ENCODE results near the gene ZSCAN22. TPM values are rescaled to one million over a fixed set of nuclear protein-coding genes. Genes with fewer than 3 reads are reported as not detected.
A peak's percentile ranks its signal among the peaks of the same experiment; 100 is the strongest.

Gene ZSCAN22
- total and polyA plus RNA-seq, 2 of the 13 experiments (the other 11 are each of a cell fraction or from before 2014, with no cell fraction given): 2.5 to 3.5 TPM

DNA sequence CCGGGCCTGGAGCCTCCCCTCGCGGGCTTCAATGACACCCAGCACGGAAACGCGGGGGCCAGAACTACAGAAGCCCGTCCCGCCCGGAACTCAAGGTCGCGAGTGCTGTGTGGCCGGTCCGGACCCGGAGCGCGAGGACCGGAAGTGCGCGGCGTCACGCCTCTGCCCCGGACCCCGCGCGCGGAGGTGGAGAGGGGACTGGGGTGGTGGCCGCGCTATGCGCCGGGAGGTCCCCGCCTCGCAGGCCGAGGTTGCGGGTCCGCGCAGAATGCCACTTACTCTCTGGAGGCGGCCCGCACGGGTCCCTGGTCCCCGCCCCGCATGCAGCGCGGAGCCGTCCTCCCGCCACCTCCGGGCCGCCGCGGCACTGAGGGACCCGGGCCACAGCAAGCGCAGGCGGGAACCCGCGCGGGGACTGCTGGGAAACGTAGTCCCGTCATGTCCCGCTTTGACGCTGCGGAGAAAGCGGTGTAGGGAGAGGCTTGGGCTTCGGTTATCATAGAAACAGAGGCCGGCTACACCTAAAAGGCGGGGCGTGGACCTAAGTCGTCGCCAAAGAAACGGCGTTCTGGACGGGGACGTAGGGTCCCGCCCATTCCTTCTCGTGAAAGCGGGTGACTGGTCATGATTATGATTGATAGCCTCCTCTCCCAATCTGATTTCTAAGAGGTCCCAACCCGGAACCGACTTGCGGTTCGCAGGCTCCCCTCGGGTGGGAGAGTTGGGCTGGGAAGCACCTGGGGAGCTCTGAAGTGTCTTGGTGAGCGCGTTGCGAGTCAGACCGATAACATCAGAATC, 54.1 kb downstream of the ZSCAN22 start, which contains the start of gene ZNF837 (continued):
- TF ChIP-seq, protein P1, sequence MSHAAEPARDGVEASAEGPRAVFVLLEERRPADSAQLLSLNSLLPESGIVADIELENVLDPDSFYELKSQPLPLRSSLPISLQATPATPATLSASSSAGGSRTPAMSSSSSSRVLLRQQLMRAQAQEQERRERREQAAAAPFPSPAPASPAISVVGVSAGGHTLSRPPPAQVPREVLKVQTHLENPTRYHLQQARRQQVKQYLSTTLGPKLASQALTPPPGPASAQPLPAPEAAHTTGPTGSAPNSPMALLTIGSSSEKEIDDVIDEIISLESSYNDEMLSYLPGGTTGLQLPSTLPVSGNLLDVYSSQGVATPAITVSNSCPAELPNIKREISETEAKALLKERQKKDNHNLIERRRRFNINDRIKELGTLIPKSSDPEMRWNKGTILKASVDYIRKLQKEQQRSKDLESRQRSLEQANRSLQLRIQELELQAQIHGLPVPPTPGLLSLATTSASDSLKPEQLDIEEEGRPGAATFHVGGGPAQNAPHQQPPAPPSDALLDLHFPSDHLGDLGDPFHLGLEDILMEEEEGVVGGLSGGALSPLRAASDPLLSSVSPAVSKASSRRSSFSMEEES (CRISPR knock-in tag; IDR thresholded peaks at IDR 0.05): peak; percentile 75
- TF ChIP-seq ZNF460 (CRISPR knock-in tag; IDR thresholded peaks at IDR 0.05; ENCODE audit: borderline replicate concordance): peak; percentile 55; the same call in 1 of the 2 replicates
- TF ChIP-seq ZNF670 (CRISPR knock-in tag; IDR thresholded peaks at IDR 0.05; ENCODE audit: borderline replicate concordance): peak; percentile 99; the same call in 1 of the 2 replicates
- peak; percentile 95 for TF ChIP-seq SALL2 (CRISPR knock-in tag; IDR thresholded peaks at IDR 0.05)
- no peak for TF ChIP-seq TAF15 (IDR thresholded peaks at IDR 0.05; ENCODE audit: low read depth, low read length, poor library complexity, severe bottlenecking)
- TF ChIP-seq, protein P2, sequence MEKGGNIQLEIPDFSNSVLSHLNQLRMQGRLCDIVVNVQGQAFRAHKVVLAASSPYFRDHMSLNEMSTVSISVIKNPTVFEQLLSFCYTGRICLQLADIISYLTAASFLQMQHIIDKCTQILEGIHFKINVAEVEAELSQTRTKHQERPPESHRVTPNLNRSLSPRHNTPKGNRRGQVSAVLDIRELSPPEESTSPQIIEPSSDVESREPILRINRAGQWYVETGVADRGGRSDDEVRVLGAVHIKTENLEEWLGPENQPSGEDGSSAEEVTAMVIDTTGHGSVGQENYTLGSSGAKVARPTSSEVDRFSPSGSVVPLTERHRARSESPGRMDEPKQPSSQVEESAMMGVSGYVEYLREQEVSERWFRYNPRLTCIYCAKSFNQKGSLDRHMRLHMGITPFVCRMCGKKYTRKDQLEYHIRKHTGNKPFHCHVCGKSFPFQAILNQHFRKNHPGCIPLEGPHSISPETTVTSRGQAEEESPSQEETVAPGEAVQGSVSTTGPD (CRISPR knock-in tag; IDR thresholded peaks at IDR 0.05): no peak
- TF ChIP-seq, protein P3, sequence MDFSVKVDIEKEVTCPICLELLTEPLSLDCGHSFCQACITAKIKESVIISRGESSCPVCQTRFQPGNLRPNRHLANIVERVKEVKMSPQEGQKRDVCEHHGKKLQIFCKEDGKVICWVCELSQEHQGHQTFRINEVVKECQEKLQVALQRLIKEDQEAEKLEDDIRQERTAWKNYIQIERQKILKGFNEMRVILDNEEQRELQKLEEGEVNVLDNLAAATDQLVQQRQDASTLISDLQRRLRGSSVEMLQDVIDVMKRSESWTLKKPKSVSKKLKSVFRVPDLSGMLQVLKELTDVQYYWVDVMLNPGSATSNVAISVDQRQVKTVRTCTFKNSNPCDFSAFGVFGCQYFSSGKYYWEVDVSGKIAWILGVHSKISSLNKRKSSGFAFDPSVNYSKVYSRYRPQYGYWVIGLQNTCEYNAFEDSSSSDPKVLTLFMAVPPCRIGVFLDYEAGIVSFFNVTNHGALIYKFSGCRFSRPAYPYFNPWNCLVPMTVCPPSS (IDR thresholded peaks at IDR 0.05): no peak
- TF ChIP-seq, protein P4, sequence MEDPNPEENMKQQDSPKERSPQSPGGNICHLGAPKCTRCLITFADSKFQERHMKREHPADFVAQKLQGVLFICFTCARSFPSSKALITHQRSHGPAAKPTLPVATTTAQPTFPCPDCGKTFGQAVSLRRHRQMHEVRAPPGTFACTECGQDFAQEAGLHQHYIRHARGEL (CRISPR knock-in tag; IDR thresholded peaks at IDR 0.05): peak; percentile 79; the same call in 1 of the 2 replicates
- peak; percentile 20; the same call in 1 of the 2 replicates for TF ChIP-seq ZNF263 (CRISPR knock-in tag; IDR thresholded peaks at IDR 0.05)
- TF ChIP-seq ZNF12 (CRISPR knock-in tag; IDR thresholded peaks at IDR 0.05): peak; percentile 49; the same call in 1 of the 2 replicates
- TF ChIP-seq, protein P5, sequence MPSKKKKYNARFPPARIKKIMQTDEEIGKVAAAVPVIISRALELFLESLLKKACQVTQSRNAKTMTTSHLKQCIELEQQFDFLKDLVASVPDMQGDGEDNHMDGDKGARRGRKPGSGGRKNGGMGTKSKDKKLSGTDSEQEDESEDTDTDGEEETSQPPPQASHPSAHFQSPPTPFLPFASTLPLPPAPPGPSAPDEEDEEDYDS (CRISPR knock-in tag; IDR thresholded peaks at IDR 0.05): no peak; the same call in 1 of the 2 replicates
- TF ChIP-seq HOXA3 (CRISPR knock-in tag; IDR thresholded peaks at IDR 0.05): peak; percentile 96
- peak; percentile 89 for TF ChIP-seq MIXL1 (CRISPR knock-in tag; IDR thresholded peaks at IDR 0.05)
- TF ChIP-seq CHD4 (IDR thresholded peaks at IDR 0.05; ENCODE audit: borderline replicate concordance, low read length): no peak
- TF ChIP-seq, protein P6, sequence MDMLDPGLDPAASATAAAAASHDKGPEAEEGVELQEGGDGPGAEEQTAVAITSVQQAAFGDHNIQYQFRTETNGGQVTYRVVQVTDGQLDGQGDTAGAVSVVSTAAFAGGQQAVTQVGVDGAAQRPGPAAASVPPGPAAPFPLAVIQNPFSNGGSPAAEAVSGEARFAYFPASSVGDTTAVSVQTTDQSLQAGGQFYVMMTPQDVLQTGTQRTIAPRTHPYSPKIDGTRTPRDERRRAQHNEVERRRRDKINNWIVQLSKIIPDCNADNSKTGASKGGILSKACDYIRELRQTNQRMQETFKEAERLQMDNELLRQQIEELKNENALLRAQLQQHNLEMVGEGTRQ (IDR thresholded peaks at IDR 0.05; ENCODE audit: low read depth, low read length): no peak
- TF ChIP-seq, protein P6 (CRISPR knock-in tag; IDR thresholded peaks at IDR 0.05; ENCODE audit: borderline replicate concordance): no peak
- peak; percentile 49; the same call in 1 of the 2 replicates for TF ChIP-seq SP140L (CRISPR knock-in tag; IDR thresholded peaks at IDR 0.05; ENCODE audit: borderline replicate concordance)
- peak; percentile 89; the same call in 1 of the 2 replicates for TF ChIP-seq ZNF543 (CRISPR knock-in tag; IDR thresholded peaks at IDR 0.05)
- peak; percentile 98 for TF ChIP-seq KDM5B (CRISPR knock-in tag; IDR thresholded peaks at IDR 0.05; ENCODE audit: borderline replicate concordance)
- peak; percentile 31; the same call in 1 of the 2 replicates for TF ChIP-seq BHLHE40 (IDR thresholded peaks at IDR 0.05; ENCODE audit: low read length)
- TF ChIP-seq ZNF260 (CRISPR knock-in tag; IDR thresholded peaks at IDR 0.05; ENCODE audit: borderline replicate concordance, low read depth): no peak
- TF ChIP-seq PRPF4 (IDR thresholded peaks at IDR 0.05; ENCODE audit: low read depth, low read length, poor library complexity, severe bottlenecking): no peak
- peak; percentile 33; the same call in 1 of the 2 replicates for TF ChIP-seq STAG1 (CRISPR knock-in tag; IDR thresholded peaks at IDR 0.05)
